Osteoblast (primary cell): ENCODE data around the gene MALT1. TPM values are rescaled to one million over a fixed set of nuclear protein-coding genes. Genes with fewer than 3 reads are reported as not detected.
A peak's percentile ranks its signal among the peaks of the same experiment; 100 is the strongest.

Source experiments
- DNase-seq: peaks from one replicate; pipeline ENCODE4 v3.0.0; 2011; ENCODE audit warnings: low spot score, mixed read lengths; ENCODE audit not compliant: insufficient read length; ENCODE audit errors: missing footprints
- H2AFZ ChIP-seq: 2 replicates; pipeline ENCODE4 v1.6.0; 2011; ENCODE audit warnings: mild to moderate bottlenecking, low read length
- H3K27ac ChIP-seq: 2 replicates; pipeline ENCODE4 v1.5.1; 2011; ENCODE audit warnings: mild to moderate bottlenecking, low read depth, low read length, moderate library complexity
- H3K27me3 ChIP-seq: 2 replicates; pipeline ENCODE4 v1.6.0; 2012; ENCODE audit warnings: mild to moderate bottlenecking, control low read depth, inconsistent platforms, low read length, moderate library complexity; ENCODE audit not compliant: insufficient read depth
- H3K36me3 ChIP-seq: 2 replicates; pipeline ENCODE4 v1.5.1; 2011; ENCODE audit warnings: mild to moderate bottlenecking, low read length, control low read depth, moderate library complexity; ENCODE audit not compliant: insufficient read depth
- H3K4me1 ChIP-seq: 2 replicates; pipeline ENCODE4 v1.5.1; 2011; ENCODE audit warnings: mild to moderate bottlenecking, low read length, control low read depth, moderate library complexity; ENCODE audit not compliant: insufficient read depth
- H3K4me2 ChIP-seq: 2 replicates; pipeline ENCODE4 v1.6.0; 2011; ENCODE audit warnings: mild to moderate bottlenecking, low read length; ENCODE audit not compliant: insufficient read depth
- H3K4me3 ChIP-seq: fragments of 200-600 bp; sonication (generic); 3 replicates; pipeline ENCODE4 v1.5.1; 2012; ENCODE audit warnings: mild to moderate bottlenecking, low read length, inconsistent platforms; ENCODE audit not compliant: insufficient read depth
- H3K79me2 ChIP-seq: 2 replicates; pipeline ENCODE4 v1.6.0; 2012; ENCODE audit warnings: mild to moderate bottlenecking, low read length, control low read depth, inconsistent platforms; ENCODE audit not compliant: insufficient read depth
- H3K9me3 ChIP-seq: 2 replicates; pipeline ENCODE4 v1.5.1; 2011; ENCODE audit warnings: low read depth, low read length, control low read depth
- H4K20me1 ChIP-seq: 2 replicates; pipeline ENCODE4 v1.6.0; 2012; ENCODE audit warnings: mild to moderate bottlenecking, low read length, control low read depth; ENCODE audit not compliant: insufficient read depth
- total RNA-seq: library from RNA; depleted of rRNA; stranded (reverse); fragments of >200 nt; gene quantifications from 2 replicates; pipeline ENCODE4 v1.2.3, GENCODE V29; 2012
- TF ChIP-seq, protein P1 (sequence below): IDR thresholded peaks from 2 replicates; pipeline ENCODE4 v1.5.1; 2011; ENCODE audit warnings: mild to moderate bottlenecking, low read depth, low read length, moderate library complexity; ENCODE audit errors: extremely low read depth

The MALT1 gene
- total RNA-seq, 1 donor: 55.7 TPM

DNA sequence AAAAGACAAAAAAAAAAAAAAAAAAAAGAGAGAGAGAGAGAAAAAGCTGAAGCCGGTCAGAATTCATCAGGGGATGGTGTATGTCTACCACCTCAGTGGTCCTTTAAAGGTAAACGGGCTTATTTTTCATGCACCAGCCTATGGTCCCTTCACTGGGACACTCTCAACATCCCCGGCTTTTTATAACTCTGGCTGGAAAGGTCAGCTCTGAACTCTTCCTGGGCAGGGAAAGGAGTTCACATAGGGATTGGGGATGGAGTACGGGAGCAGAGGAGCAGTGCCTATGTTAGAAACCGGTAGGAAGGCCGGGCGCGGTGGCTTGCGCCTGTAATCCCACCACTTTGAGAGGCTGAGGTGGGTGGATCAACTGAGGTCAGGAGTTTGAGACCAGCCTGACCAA lies 10.3 kb upstream of the MALT1 start:
- TF ChIP-seq, protein P1, sequence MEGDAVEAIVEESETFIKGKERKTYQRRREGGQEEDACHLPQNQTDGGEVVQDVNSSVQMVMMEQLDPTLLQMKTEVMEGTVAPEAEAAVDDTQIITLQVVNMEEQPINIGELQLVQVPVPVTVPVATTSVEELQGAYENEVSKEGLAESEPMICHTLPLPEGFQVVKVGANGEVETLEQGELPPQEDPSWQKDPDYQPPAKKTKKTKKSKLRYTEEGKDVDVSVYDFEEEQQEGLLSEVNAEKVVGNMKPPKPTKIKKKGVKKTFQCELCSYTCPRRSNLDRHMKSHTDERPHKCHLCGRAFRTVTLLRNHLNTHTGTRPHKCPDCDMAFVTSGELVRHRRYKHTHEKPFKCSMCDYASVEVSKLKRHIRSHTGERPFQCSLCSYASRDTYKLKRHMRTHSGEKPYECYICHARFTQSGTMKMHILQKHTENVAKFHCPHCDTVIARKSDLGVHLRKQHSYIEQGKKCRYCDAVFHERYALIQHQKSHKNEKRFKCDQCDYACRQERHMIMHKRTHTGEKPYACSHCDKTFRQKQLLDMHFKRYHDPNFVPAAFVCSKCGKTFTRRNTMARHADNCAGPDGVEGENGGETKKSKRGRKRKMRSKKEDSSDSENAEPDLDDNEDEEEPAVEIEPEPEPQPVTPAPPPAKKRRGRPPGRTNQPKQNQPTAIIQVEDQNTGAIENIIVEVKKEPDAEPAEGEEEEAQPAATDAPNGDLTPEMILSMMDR: no peak
- H3K4me1 ChIP-seq: peaks cover 10% of the 10 kb centered on the region

GRCh38 chr18:58661423-58661822 lies 9.8 kb upstream of the MALT1 start:
- no peaks in the 10 kb centered on the region for H3K36me3 ChIP-seq
- H3K27ac ChIP-seq: no peak overlapping the region
- TF ChIP-seq, protein P1: peak; percentile 43
- H2AFZ ChIP-seq: no peak overlapping the region
- no peak overlapping the region for H3K4me3 ChIP-seq
- peaks cover 13% of the 10 kb centered on the region for H3K4me1 ChIP-seq
- no peak for DNase-seq
- H3K27me3 ChIP-seq: no peaks in the 10 kb centered on the region
- no peaks in the 10 kb centered on the region for H4K20me1 ChIP-seq
- H3K4me2 ChIP-seq: no peak overlapping the region
- H3K79me2 ChIP-seq: no peaks in the 10 kb centered on the region
- no peaks in the 10 kb centered on the region for H3K9me3 ChIP-seq

More for the DNA sequence above, 10.3 kb upstream of the MALT1 start:
- no peaks in the 10 kb centered on the region for H4K20me1 ChIP-seq
- no peak overlapping the region for H3K4me3 ChIP-seq
- H3K4me2 ChIP-seq: no peak overlapping the region
- H3K79me2 ChIP-seq: no peaks in the 10 kb centered on the region
- no peaks in the 10 kb centered on the region for H3K9me3 ChIP-seq
- H3K27ac ChIP-seq: no peak overlapping the region
- no peaks in the 10 kb centered on the region for H3K36me3 ChIP-seq
- no peak for DNase-seq
- H3K27me3 ChIP-seq: no peaks in the 10 kb centered on the region
- H2AFZ ChIP-seq: no peak overlapping the region

DNA sequence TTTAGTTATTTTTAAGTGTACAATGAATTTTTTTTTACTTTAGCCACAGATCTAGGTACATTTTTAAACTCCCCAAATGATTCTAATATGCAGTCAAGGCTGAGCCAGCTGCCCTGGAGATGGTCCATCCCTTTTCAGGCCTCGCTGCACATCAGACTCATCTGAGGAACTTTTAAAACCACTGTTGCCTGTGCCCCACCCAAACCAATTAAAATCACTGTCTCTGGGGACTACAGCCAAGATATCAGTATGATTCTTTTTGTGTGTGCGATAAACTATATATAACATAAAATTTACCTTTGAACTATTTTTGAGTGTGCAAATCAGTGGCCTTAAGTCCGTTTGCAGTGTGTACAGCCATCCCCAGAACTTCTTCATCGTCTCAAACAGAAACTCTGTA lies 9.1 kb upstream of the MALT1 start:
- Histone ChIP-seq H3K36me3 (no peaks in the 10 kb centered on the region), H3K9me3 (no peaks in the 10 kb centered on the region), H3K27ac (no peak overlapping the region), H3K4me2 (no peak overlapping the region), H4K20me1 (no peaks in the 10 kb centered on the region), H3K4me1 (peaks cover 16% of the 10 kb centered on the region), H2AFZ (no peak overlapping the region), H3K79me2 (no peaks in the 10 kb centered on the region), H3K4me3 (no peak overlapping the region), H3K27me3 (no peaks in the 10 kb centered on the region)
- TF ChIP-seq, protein P1: no peak
- no peak for DNase-seq

DNA sequence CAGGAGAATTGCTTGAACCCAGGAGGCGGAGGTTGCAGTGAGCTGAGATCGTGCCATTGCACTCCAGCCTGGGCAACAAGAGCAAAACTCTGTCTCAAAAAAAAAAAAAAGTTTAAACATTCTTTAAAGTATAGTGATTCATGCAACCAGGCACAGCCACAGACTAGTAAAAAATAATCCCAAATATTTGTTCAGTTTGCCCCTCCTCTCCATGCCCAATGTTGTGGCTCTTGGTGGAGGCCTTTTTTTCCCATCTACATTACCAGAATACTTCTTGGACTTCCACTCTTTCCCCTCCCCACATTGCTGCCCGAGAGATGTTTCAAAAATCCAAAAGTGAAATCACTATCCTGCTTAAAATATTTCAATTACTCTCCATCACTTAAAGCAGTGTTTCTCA lies 5.1 kb upstream of the MALT1 start:
- Histone ChIP-seq H3K79me2 (no peaks in the 10 kb centered on the region), H3K4me2 (no peak overlapping the region), H3K36me3 (no peaks in the 10 kb centered on the region), H3K27ac (no peak overlapping the region), H3K4me3 (no peak overlapping the region), H3K4me1 (peaks cover 49% of the 10 kb centered on the region), H4K20me1 (no peaks in the 10 kb centered on the region), H2AFZ (no peak overlapping the region), H3K27me3 (no peaks in the 10 kb centered on the region), H3K9me3 (no peaks in the 10 kb centered on the region)
- TF ChIP-seq, protein P1: no peak
- DNase-seq: peak; percentile 45
